ENCODE results near the gene WASL. TPM values are rescaled to one million over a fixed set of nuclear protein-coding genes. Genes with fewer than 3 reads are reported as not detected.
"Not testable (repeated sequence)": the region's sequence is repeated elsewhere in the genome, so short reads cannot be mapped to it uniquely, and the experiment has no call there.

WASL gene
- total and polyA plus RNA-seq, 2 of the 13 experiments (the other 11 are each of a cell fraction or from before 2014, with no cell fraction given) = 7.9 to 12.8 TPM

DNA sequence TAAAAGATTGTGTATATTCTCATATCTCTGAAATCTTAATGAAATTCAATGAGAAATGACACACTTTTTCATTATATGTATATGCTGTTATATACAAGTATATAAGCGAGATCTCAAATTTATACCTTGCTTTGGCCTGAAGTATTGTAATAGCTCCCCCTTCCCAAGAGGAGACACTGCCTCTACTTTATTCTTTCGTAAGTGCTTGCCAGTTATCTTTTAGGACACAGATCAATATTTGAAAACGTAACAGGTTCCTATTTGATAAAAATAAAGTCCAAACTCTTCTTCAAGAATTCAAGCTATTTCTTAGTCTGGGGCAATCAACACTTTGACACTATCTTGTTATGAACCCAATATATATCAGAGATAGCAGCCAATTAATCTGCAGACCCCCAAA, 24.9 kb downstream of the WASL start:
- H3K4me1 ChIP-seq (ENCODE audit: insufficient read depth, low read length) = peaks cover 96% of the 10 kb centered on the region
- H3K9me3 ChIP-seq (ENCODE audit: low read length) = no peaks in the 10 kb centered on the region
- DNase-seq (ENCODE audit: low spot score) (no peak), FAIRE-seq (no peak), ATAC-seq (no peak; the same call in 2 of the 3 replicates)
- TF ChIP-seq, protein P1, sequence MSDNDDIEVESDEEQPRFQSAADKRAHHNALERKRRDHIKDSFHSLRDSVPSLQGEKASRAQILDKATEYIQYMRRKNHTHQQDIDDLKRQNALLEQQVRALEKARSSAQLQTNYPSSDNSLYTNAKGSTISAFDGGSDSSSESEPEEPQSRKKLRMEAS (IDR thresholded peaks at IDR 0.05) = no peak
- TF ChIP-seq ONECUT2 (CRISPR knock-in tag; IDR thresholded peaks at IDR 0.05) (peak; percentile 58; the same call in 1 of the 2 replicates), ATF1 (CRISPR knock-in tag; IDR thresholded peaks at IDR 0.05) (no peak), NCOA2 (CRISPR knock-in tag; IDR thresholded peaks at IDR 0.05) (0 out of 2 replicates have a peak, but pooled peaks have one; percentile 31), GATAD2A (CRISPR knock-in tag; IDR thresholded peaks at IDR 0.05) (peak; percentile 46), ZFP1 (CRISPR knock-in tag; IDR thresholded peaks at IDR 0.05) (0 out of 2 replicates have a peak, but pooled peaks have one; percentile 41), ZNF652 (CRISPR knock-in tag; IDR thresholded peaks at IDR 0.05; ENCODE audit: borderline replicate concordance, low read depth) (0 out of 2 replicates have a peak, but pooled peaks have one; percentile 4), EP300 (IDR thresholded peaks at IDR 0.05; ENCODE audit: low read depth in 2 of 2, low read length in 2 of 2) (peak in 1 of 2 experiments; percentile 11; a peak in 1 of 4 replicates), EP300 (CRISPR knock-in tag; IDR thresholded peaks at IDR 0.05; ENCODE audit: borderline replicate concordance) (no peak)
- TF ChIP-seq, protein P2, sequence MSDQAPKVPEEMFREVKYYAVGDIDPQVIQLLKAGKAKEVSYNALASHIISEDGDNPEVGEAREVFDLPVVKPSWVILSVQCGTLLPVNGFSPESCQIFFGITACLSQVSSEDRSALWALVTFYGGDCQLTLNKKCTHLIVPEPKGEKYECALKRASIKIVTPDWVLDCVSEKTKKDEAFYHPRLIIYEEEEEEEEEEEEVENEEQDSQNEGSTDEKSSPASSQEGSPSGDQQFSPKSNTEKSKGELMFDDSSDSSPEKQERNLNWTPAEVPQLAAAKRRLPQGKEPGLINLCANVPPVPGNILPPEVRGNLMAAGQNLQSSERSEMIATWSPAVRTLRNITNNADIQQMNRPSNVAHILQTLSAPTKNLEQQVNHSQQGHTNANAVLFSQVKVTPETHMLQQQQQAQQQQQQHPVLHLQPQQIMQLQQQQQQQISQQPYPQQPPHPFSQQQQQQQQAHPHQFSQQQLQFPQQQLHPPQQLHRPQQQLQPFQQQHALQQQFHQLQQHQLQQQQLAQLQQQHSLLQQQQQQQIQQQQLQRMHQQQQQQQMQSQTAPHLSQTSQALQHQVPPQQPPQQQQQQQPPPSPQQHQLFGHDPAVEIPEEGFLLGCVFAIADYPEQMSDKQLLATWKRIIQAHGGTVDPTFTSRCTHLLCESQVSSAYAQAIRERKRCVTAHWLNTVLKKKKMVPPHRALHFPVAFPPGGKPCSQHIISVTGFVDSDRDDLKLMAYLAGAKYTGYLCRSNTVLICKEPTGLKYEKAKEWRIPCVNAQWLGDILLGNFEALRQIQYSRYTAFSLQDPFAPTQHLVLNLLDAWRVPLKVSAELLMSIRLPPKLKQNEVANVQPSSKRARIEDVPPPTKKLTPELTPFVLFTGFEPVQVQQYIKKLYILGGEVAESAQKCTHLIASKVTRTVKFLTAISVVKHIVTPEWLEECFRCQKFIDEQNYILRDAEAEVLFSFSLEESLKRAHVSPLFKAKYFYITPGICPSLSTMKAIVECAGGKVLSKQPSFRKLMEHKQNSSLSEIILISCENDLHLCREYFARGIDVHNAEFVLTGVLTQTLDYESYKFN (CRISPR knock-in tag; conservative IDR thresholded peaks at IDR 0.05) = 0 out of 2 replicates have a peak, but pooled peaks have one; percentile 24
- in situ Hi-C loops (cut with HindIII; ENCODE audit: extremely low pct_ligation_motif_present, low pct_unique_long_range_greater_than_20kb) (no loop called here), intact Hi-C loops (cut with micrococcal nuclease; ENCODE audit: unreplicated experiment) (loop anchor here (2.0 kb wide), 1 partner anchor 15 kb away; no protein-coding TSS in a partner anchor)
- peaks cover 100% of the 10 kb centered on the region for H3K79me2 ChIP-seq (ENCODE audit: insufficient read depth, low read length)
- no TSS peak for BruUV-seq (replicated peaks)
- peaks cover 13% of the 10 kb centered on the region; the same call in 1 of the 2 replicates for H4K20me1 ChIP-seq (ENCODE audit: insufficient read depth, low read length)
- no peak overlapping the region for H3K4me3 ChIP-seq (replicated peaks in 1 of 3; ENCODE audit: insufficient read depth in 1 of 3, low read depth in 2 of 3, low read length in 3 of 3)
- CTCF ChIA-PET (ENCODE audit: low intra/inter-chr PET ratio, low total read pairs) = no interaction called here
- H3K27ac ChIP-seq (ENCODE audit: extremely low read length, insufficient read depth, low read length) = peak overlapping the region; percentile 59
- no peaks in the 10 kb centered on the region; a peak in 3 of 5 replicates for H3K36me3 ChIP-seq (replicated peaks in 1 of 2; ENCODE audit: control insufficient read depth in 1 of 2, insufficient read depth in 2 of 2, low read length in 2 of 2)
- no peak overlapping the region for H3K9ac ChIP-seq (ENCODE audit: insufficient read depth, low read depth, low read length)
- POLR2A ChIA-PET = interaction anchor here (1.8 kb wide), 1 partner anchor 25 kb away, joined by 11 read pairs; the partner anchor contains the start of gene WASL
- no peaks in the 10 kb centered on the region for H3K27me3 ChIP-seq (ENCODE audit: control insufficient read depth in 1 of 2, insufficient read depth in 2 of 2, low read length in 2 of 2)
- no peak overlapping the region for H2AFZ ChIP-seq (ENCODE audit: low read length)
- WGBS (ENCODE audit: low lambda C conversion rate) = 49% methylated on average over 3 of the region's 3 CpGs
- H3K4me2 ChIP-seq (ENCODE audit: low read depth, low read length) = peak overlapping the region; percentile 76; the same call in 1 of the 2 replicates

DNA sequence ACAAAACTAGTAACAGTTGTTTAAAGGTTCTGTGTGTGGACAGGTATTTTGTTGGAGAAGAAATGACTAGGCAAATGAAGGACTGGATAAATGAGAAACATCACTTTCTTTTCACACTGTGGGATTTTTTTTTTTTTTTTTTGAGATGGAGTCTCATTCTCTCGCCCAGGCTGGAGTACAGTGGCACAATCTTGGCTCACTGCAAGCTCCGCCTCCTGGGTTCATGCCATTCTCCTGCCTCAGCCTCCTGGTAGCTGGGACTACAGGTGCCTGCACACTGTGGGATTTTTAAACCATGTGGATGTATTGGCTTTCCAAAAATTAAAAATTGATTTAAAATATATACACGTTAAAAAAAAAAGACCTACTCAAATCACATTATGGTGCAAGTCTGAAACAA, 28.3 kb downstream of the WASL start:
- 94% methylated on average over 3 of the region's 3 CpGs for WGBS (ENCODE audit: low lambda C conversion rate)
- DNase-seq (ENCODE audit: low spot score); H3K9ac ChIP-seq (ENCODE audit: insufficient read depth, low read depth, low read length); POLR2A ChIA-PET; intact Hi-C loops (cut with micrococcal nuclease; ENCODE audit: unreplicated experiment); in situ Hi-C loops (cut with HindIII; ENCODE audit: extremely low pct_ligation_motif_present, low pct_unique_long_range_greater_than_20kb); H3K4me2 ChIP-seq (ENCODE audit: low read depth, low read length); FAIRE-seq; ATAC-seq; H3K9me3 ChIP-seq (ENCODE audit: low read length); H3K27me3 ChIP-seq (ENCODE audit: control insufficient read depth in 1 of 2, insufficient read depth in 2 of 2, low read length in 2 of 2); H3K27ac ChIP-seq (ENCODE audit: extremely low read length, insufficient read depth, low read length); H2AFZ ChIP-seq (ENCODE audit: low read length); CTCF ChIA-PET (ENCODE audit: low intra/inter-chr PET ratio, low total read pairs); BruUV-seq (replicated peaks); H3K36me3 ChIP-seq (replicated peaks in 1 of 2; ENCODE audit: control insufficient read depth in 1 of 2, insufficient read depth in 2 of 2, low read length in 2 of 2); H3K4me3 ChIP-seq (replicated peaks in 1 of 3; ENCODE audit: insufficient read depth in 1 of 3, low read depth in 2 of 3, low read length in 3 of 3): not testable (repeated sequence)
- peaks cover 17% of the 10 kb centered on the region; the same call in 1 of the 2 replicates for H4K20me1 ChIP-seq (ENCODE audit: insufficient read depth, low read length)
- peaks cover 92% of the 10 kb centered on the region for H3K79me2 ChIP-seq (ENCODE audit: insufficient read depth, low read length)
- H3K4me1 ChIP-seq (ENCODE audit: insufficient read depth, low read length) = peaks cover 67% of the 10 kb centered on the region
